ENCODE data around the gene PDF.

DNA sequence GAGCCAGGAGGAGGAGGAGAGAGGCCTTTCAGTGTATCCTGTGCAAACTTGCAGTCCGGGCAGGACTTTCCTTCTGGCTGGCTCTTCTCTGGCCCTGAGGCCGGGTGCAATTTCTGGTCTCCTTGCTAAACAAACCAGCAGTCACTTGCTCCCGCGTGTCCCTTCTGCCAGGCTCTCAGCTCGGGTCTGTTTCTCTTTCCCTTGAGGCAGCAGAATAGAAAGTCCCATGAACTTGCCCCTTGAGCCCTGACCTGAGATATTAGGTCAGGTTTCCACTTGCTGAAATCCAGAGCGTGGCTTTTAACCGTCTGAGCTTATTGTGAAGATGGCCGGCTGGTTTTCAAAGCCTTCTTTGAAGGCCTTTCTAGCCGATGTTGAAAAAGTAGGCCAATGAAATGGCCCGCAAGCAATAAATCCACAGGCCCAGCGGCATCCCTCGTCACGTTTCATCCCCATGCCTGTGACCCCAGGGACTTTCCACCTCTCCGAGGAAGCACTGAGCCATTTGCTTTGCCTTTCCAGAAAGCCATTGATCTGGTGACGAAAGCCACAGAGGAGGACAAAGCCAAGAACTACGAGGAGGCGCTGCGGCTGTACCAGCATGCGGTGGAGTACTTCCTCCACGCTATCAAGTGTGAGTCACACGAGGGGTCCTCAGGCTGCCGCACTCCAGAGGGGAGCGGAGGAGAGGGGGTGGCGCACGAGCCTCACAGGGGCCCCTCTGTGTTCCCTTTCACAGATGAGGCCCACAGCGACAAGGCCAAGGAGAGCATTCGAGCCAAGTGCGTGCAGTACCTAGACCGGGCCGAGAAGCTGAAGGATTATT is 14.7 kb downstream of the PDF start:
- TF ChIP-seq, protein P1, sequence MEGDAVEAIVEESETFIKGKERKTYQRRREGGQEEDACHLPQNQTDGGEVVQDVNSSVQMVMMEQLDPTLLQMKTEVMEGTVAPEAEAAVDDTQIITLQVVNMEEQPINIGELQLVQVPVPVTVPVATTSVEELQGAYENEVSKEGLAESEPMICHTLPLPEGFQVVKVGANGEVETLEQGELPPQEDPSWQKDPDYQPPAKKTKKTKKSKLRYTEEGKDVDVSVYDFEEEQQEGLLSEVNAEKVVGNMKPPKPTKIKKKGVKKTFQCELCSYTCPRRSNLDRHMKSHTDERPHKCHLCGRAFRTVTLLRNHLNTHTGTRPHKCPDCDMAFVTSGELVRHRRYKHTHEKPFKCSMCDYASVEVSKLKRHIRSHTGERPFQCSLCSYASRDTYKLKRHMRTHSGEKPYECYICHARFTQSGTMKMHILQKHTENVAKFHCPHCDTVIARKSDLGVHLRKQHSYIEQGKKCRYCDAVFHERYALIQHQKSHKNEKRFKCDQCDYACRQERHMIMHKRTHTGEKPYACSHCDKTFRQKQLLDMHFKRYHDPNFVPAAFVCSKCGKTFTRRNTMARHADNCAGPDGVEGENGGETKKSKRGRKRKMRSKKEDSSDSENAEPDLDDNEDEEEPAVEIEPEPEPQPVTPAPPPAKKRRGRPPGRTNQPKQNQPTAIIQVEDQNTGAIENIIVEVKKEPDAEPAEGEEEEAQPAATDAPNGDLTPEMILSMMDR (IDR thresholded peaks at IDR 0.05): no peak
- TF ChIP-seq ZFX (IDR thresholded peaks at IDR 0.05; ENCODE audit: borderline replicate concordance): no peak
